Measurements from ENCODE around the gene TSSK2.
"Not testable (repeated sequence)": the region's sequence is repeated elsewhere in the genome, so short reads cannot be mapped to it uniquely, and the experiment has no call there.

Gene TSSK2

DNA sequence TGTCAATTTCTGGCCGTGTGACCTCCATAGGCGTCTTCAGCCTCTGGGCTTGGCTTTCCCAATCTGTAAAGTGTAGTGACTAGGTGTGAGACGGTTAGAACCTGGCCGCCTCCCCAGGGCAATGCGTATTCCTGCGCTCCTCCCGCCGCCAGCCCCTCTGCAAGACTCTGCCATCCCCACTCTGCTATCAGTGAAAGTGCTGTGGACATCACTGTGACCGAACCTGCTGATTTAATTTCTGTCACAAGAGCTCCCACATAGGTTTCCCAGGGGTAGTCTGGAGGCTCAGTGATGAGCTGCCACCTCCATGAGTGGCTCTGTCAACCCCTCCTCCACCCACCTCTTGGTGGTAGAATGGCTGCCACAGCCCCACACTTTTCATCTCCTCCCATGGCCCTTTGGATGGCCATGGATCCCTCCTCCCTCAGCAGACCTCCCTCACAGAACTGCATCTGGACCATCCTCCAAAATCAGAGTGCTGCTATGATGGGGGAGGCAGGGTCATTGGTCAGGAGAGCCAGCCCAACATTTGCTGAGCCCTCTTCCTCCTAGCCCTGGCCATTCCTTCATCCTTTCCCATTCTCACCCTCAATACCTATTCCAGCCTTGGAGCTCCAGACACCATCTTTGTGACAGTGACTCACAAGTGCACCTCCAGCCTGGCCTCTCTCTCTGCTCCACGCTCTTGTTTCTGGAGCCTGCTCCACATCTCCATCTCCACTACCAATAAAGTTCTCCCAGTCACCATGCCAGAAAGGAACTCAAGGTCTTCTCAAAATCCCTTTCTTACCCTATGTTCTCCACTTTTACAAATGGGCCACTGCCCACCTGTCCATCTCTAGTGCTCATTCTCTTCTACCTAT is 20.5 kb downstream of the TSSK2 start:
- Histone ChIP-seq H3K36me3 (ENCODE audit: control insufficient read depth, insufficient read depth, low read length) (no peaks in the 10 kb centered on the region), H2AFZ (no peak overlapping the region), H3K79me2 (no peaks in the 10 kb centered on the region), H3K27ac (no peak overlapping the region), H3K27me3 (ENCODE audit: control insufficient read depth, insufficient read depth, low read length) (no peaks in the 10 kb centered on the region), H3K4me1 (no peaks in the 10 kb centered on the region), H3K4me2 (ENCODE audit: low read length) (no peak overlapping the region), H3K9ac (no peak overlapping the region), H3K9me3 (ENCODE audit: control insufficient read depth, low read length) (no peaks in the 10 kb centered on the region), H3K4me3 (ENCODE audit: low read depth, low read length) (no peak overlapping the region)
- TF ChIP-seq, protein P1, sequence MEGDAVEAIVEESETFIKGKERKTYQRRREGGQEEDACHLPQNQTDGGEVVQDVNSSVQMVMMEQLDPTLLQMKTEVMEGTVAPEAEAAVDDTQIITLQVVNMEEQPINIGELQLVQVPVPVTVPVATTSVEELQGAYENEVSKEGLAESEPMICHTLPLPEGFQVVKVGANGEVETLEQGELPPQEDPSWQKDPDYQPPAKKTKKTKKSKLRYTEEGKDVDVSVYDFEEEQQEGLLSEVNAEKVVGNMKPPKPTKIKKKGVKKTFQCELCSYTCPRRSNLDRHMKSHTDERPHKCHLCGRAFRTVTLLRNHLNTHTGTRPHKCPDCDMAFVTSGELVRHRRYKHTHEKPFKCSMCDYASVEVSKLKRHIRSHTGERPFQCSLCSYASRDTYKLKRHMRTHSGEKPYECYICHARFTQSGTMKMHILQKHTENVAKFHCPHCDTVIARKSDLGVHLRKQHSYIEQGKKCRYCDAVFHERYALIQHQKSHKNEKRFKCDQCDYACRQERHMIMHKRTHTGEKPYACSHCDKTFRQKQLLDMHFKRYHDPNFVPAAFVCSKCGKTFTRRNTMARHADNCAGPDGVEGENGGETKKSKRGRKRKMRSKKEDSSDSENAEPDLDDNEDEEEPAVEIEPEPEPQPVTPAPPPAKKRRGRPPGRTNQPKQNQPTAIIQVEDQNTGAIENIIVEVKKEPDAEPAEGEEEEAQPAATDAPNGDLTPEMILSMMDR (IDR thresholded peaks at IDR 0.05): no peak

DNA sequence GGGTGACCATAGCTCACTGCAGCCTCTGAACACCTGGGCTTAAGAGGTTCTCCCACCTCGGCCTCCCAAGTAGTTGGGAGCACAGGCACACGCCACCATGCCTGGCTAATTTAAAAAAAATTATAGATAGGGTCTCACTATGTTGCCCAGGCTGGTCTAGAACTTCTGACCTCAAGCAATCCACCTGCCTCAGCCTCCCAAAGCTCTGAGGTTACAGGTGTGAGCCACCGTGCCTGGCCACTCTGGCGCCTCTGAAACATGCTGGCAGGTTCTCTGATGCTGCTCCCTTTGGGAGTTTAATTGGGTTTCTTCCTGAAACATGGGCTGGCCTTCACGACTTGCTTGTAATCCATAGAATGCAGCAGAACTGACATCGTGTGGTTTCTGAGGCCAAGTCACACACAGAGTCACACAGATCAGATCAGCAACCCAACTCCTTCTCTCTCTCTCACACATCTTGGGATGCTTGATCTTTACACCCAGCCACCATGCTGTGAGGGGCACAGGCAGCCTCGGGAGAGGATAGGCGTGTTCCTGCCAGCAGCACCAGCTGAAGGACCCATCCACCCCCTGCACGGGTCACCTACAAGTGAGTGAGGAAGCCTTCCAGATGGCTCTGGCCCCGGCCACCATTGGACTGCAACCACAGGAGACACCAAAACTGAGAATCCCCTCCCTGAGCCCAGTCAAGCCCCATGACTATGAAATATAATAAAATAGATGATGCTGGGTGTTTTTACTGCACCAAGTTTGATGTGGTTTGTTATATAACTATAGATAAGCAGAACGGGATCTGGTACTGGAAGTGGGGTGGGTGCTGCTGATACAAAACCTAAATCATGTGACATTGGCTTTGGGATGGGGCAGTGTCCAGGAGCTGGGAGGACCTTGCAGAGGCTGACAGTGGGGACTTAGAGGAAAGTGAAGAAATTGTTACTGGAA is 22.1 kb downstream of the TSSK2 start:
- Histone ChIP-seq H3K27me3 (ENCODE audit: control insufficient read depth, insufficient read depth, low read length) (no peaks in the 10 kb centered on the region), H3K36me3 (ENCODE audit: control insufficient read depth, insufficient read depth, low read length) (no peaks in the 10 kb centered on the region), H3K4me3 (ENCODE audit: low read depth, low read length) (no peak overlapping the region), H3K79me2 (no peaks in the 10 kb centered on the region), H3K9ac (no peak overlapping the region), H3K4me2 (ENCODE audit: low read length) (no peak overlapping the region), H3K4me1 (no peaks in the 10 kb centered on the region), H3K27ac (no peak overlapping the region), H2AFZ (no peak overlapping the region), H3K9me3 (ENCODE audit: control insufficient read depth, low read length) (no peaks in the 10 kb centered on the region)
- TF ChIP-seq, protein P1 (IDR thresholded peaks at IDR 0.05): no peak

DNA sequence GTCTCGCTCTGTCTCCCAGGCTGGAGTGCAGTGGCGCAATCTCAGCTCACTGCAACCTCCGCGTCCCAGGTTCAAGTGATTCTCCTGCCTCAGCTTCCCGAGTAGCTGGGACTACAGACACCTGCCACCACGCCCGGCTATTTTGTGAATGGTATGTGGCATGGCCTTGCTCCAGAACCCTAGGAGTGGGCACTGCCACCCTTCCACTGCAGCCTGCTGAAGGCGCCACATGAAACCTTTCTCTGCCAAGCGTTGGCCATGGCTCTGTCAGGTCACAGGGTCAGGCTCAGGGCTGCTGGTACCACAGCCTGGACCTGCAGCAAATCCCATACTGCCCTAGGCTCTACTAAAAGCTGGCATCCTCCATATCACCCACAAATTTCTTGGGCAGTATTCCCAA is 25.0 kb downstream of the TSSK2 start:
- H3K27me3 ChIP-seq (ENCODE audit: control insufficient read depth, insufficient read depth, low read length); H3K9me3 ChIP-seq (ENCODE audit: control insufficient read depth, low read length); H3K4me1 ChIP-seq; H3K27ac ChIP-seq; H3K36me3 ChIP-seq (ENCODE audit: control insufficient read depth, insufficient read depth, low read length); H2AFZ ChIP-seq; H3K79me2 ChIP-seq; H3K4me2 ChIP-seq (ENCODE audit: low read length); H3K9ac ChIP-seq; H3K4me3 ChIP-seq (ENCODE audit: low read depth, low read length): not testable (repeated sequence)

DNA sequence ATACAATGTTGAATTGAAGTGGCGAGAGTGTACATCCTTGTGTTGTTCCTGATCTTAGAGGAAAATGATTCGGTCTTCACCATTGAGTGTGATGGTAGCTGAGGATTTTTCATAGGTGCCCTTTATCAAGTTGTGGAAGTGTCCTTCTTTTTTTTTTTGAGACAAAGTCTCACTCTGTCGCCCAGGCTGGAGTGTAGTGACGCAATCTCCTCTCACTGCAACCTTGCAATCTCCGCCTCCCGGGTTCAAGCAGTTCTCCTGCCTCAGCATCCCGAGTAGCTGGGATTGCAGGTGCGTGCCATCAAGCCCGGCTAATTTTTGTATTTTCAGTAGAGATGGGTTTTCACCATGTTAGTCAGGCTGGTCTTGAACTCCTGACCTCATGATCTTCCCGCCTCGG is 27.5 kb downstream of the TSSK2 start:
- not testable (repeated sequence) for H3K9ac ChIP-seq

DNA sequence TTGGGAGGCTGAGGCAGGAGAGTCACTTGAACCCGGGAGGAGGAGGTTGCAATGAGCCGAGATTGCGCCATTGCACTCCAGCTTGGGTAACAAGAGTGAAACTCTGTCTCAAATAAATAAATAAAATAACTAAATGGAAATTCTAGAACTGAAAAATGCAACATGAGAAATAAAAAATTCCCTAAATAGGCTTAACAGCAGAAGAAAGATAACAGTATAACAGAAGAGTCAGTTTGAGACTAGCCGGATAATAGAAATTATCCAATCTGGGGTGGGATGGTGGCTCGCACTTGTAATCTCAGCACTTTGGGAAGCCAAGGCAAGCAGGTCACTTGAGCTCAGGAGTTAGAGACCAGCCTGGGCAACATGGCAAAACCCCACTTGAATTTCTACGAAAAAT is 33.3 kb downstream of the TSSK2 start:
- no peaks in the 10 kb centered on the region for H3K4me1 ChIP-seq
- no peaks in the 10 kb centered on the region for H3K9me3 ChIP-seq (ENCODE audit: control insufficient read depth, low read length)
- H3K27ac ChIP-seq: no peak overlapping the region
- no peak overlapping the region for H3K4me3 ChIP-seq (ENCODE audit: low read depth, low read length)
- no peak overlapping the region for H2AFZ ChIP-seq
- no peaks in the 10 kb centered on the region for H3K36me3 ChIP-seq (ENCODE audit: control insufficient read depth, insufficient read depth, low read length)
- H3K79me2 ChIP-seq: no peaks in the 10 kb centered on the region
- H3K4me2 ChIP-seq (ENCODE audit: low read length): no peak overlapping the region
- H3K27me3 ChIP-seq (ENCODE audit: control insufficient read depth, insufficient read depth, low read length): peaks cover 5% of the 10 kb centered on the region
- TF ChIP-seq, protein P1 (IDR thresholded peaks at IDR 0.05): no peak
- H3K9ac ChIP-seq: no peak overlapping the region

More for the DNA sequence above, 27.5 kb downstream of the TSSK2 start:
- not testable (repeated sequence) for H3K36me3 ChIP-seq (ENCODE audit: control insufficient read depth, insufficient read depth, low read length); H3K4me3 ChIP-seq (ENCODE audit: low read depth, low read length); H3K4me2 ChIP-seq (ENCODE audit: low read length); H3K27ac ChIP-seq; H3K79me2 ChIP-seq; H3K27me3 ChIP-seq (ENCODE audit: control insufficient read depth, insufficient read depth, low read length); H3K4me1 ChIP-seq; H2AFZ ChIP-seq; H3K9me3 ChIP-seq (ENCODE audit: control insufficient read depth, low read length)

Measured in parathyroid adenoma (tissue), 2 donors.